Natural killer cell (primary cell): ENCODE data around the gene RUBCN. TPM values are rescaled to one million over a fixed set of nuclear protein-coding genes. Genes with fewer than 3 reads are reported as not detected.

Experiments
- ATAC-seq, 3 donors: fragments of 150-1000 bp in 2 of 3; fragments of 200-7000 bp in 1 of 3; cut with Tn5 transposase; 1 replicate in 1 of 3; 2 replicates in 2 of 3; pipeline ENCODE4 v1.10.0; 2021; ENCODE audit warnings: mild to moderate bottlenecking in 2 of 3, moderate library complexity in 2 of 3
- DNase-seq, 2 donors: peaks; one replicate each; pipeline versions ENCODE4 v3.0.0 to v3.0.0-alpha.2; 2013 to 2021; ENCODE audit warnings: mixed read lengths in 1 of 2
- H3K27ac ChIP-seq: one replicate; pipeline ENCODE4 v1.5.1; 2013; ENCODE audit warnings: mild to moderate bottlenecking, low read length
- H3K27me3 ChIP-seq: one replicate; pipeline ENCODE4 v1.6.1; 2013; ENCODE audit warnings: low read length; ENCODE audit not compliant: control insufficient read depth, insufficient read depth
- H3K36me3 ChIP-seq: one replicate; pipeline ENCODE4 v1.6.1; 2013; ENCODE audit warnings: low read length; ENCODE audit not compliant: control insufficient read depth, insufficient read depth
- H3K4me1 ChIP-seq: one replicate; pipeline ENCODE4 v1.6.1; 2013; ENCODE audit warnings: low read length; ENCODE audit not compliant: control insufficient read depth, insufficient read depth
- H3K4me3 ChIP-seq: one replicate; pipeline ENCODE4 v1.5.1; 2013; ENCODE audit warnings: low read length
- H3K9me3 ChIP-seq: one replicate; pipeline ENCODE4 v1.6.1; 2013; ENCODE audit warnings: low read length; ENCODE audit not compliant: control insufficient read depth, insufficient read depth
- H3K27ac Mint-ChIP-seq, 2 donors: one replicate each; pipeline ENCODE4 v1.8.0; 2022; ENCODE audit warnings: mild to moderate bottlenecking in 2 of 2, mixed read lengths in 2 of 2, moderate library complexity in 1 of 2
- H3K27me3 Mint-ChIP-seq, 2 donors: one replicate each; pipeline ENCODE4 v1.8.0; 2022; ENCODE audit warnings: low read depth in 2 of 2, mixed read lengths in 2 of 2
- H3K36me3 Mint-ChIP-seq: one replicate; pipeline ENCODE4 v1.8.0; 2022; ENCODE audit warnings: mixed read lengths
- H3K4me1 Mint-ChIP-seq, 2 donors: one replicate each; pipeline ENCODE4 v1.8.0; 2022; ENCODE audit warnings: mixed read lengths in 2 of 2
- H3K4me3 Mint-ChIP-seq: one replicate; pipeline ENCODE4 v1.8.0; 2022; ENCODE audit warnings: mild to moderate bottlenecking, moderate library complexity, mixed read lengths
- H3K9me3 Mint-ChIP-seq, 2 donors: one replicate each; pipeline ENCODE4 v1.8.0; 2022; ENCODE audit warnings: mixed read lengths in 2 of 2
- CTCF ChIP-seq: fragments of 200-600 bp; IDR thresholded peaks from one replicate; pipeline ENCODE4 v1.8.0; 2022; ENCODE audit warnings: antibody characterized with exemption
- WGBS: methylation state at CpG from one replicate; pipeline ENCODE4 v1.1.7; 2013; ENCODE audit warnings: missing lambda C conversion rate; ENCODE audit not compliant: insufficient coverage; 5-methylcytosine and 5-hydroxymethylcytosine counted together
- intact Hi-C: fragments of 100-400 bp; cut with micrococcal nuclease; formaldehyde crosslinking; loops from one replicate; pipeline ENCODE4 v1.14.2; 2022
- total RNA-seq, 4 donors: library from RNA; stranded (reverse); fragments of 120-200 nt in 1 of 4; gene quantifications; one replicate each; pipeline versions ENCODE4 v1.2.3 to v1.2.4, GENCODE V29; 2013 to 2022

RUBCN gene
- total RNA-seq, 3 donors from 2014 or later (not counting 1 experiment from before 2014, with no cell fraction given), result 51.2 to 58.5 (median 57.6) TPM

- Mint-ChIP-seq H3K9me3 (no peaks in the 10 kb centered on the region), H3K36me3 (peaks cover 32% of the 10 kb centered on the region), H3K4me1 (peaks cover 0 to 3% of the 10 kb centered on the region in 2 donors), H3K27ac (peak overlapping the region in 1 of 2 donors; percentile 24), H3K27me3 (no peaks in the 10 kb centered on the region), H3K4me3 (no peak overlapping the region)
- peaks cover 9% of the 10 kb centered on the region for H3K4me1 ChIP-seq
- H3K27me3 ChIP-seq, result no peaks in the 10 kb centered on the region
- no peaks in the 10 kb centered on the region for H3K9me3 ChIP-seq
- H3K27ac ChIP-seq, result no peak overlapping the region
- WGBS, result 99% methylated on average over 4 of the region's 4 CpGs
- no peak for TF ChIP-seq CTCF
- H3K4me3 ChIP-seq, result no peak overlapping the region
- ATAC-seq, result no peak
- DNase-seq, result no peak
- H3K36me3 ChIP-seq, result peaks cover 60% of the 10 kb centered on the region
- intact Hi-C loops, result no loop called here
These were observed 34.9 kb downstream of the RUBCN start for GRCh38 chr3:197701841-197702240.

- Mint-ChIP-seq H3K36me3 (peaks cover 39% of the 10 kb centered on the region), H3K27me3 (no peaks in the 10 kb centered on the region), H3K4me3 (no peak overlapping the region), H3K9me3 (no peaks in the 10 kb centered on the region), H3K4me1 (no peaks in the 10 kb centered on the region), H3K27ac (peak overlapping the region in 1 of 2 donors; percentile 57)
- intact Hi-C loops, result no loop called here
- WGBS, result 98% methylated on average over 7 of the region's 9 CpGs
- Histone ChIP-seq H3K36me3 (peaks cover 71% of the 10 kb centered on the region), H3K4me1 (no peaks in the 10 kb centered on the region), H3K4me3 (no peak overlapping the region), H3K9me3 (no peaks in the 10 kb centered on the region), H3K27me3 (no peaks in the 10 kb centered on the region), H3K27ac (no peak overlapping the region)
- no peak for TF ChIP-seq CTCF
- no peak for ATAC-seq
- DNase-seq, result no peak
These were observed 36.6 kb downstream of the RUBCN start for GRCh38 chr3:197700095-197700494.

- Mint-ChIP-seq H3K4me3 (no peak overlapping the region), H3K27ac (peak overlapping the region in 1 of 2 donors; percentile 14), H3K36me3 (peaks cover 43% of the 10 kb centered on the region), H3K9me3 (no peaks in the 10 kb centered on the region), H3K27me3 (no peaks in the 10 kb centered on the region), H3K4me1 (no peaks in the 10 kb centered on the region)
- no peak for ATAC-seq
- WGBS, result 97% methylated on average over 5 of the region's 6 CpGs
- Histone ChIP-seq H3K4me1 (no peaks in the 10 kb centered on the region), H3K4me3 (no peak overlapping the region), H3K27ac (no peak overlapping the region), H3K27me3 (no peaks in the 10 kb centered on the region), H3K9me3 (no peaks in the 10 kb centered on the region), H3K36me3 (peaks cover 72% of the 10 kb centered on the region)
- TF ChIP-seq CTCF, result no peak
- DNase-seq, result no peak
- intact Hi-C loops, result no loop called here
These were observed 39.3 kb downstream of the RUBCN start for GRCh38 chr3:197697355-197697754.

- Histone ChIP-seq H3K36me3 (peaks cover 72% of the 10 kb centered on the region), H3K27me3 (no peaks in the 10 kb centered on the region), H3K4me1 (no peaks in the 10 kb centered on the region), H3K27ac (no peak overlapping the region), H3K9me3 (no peaks in the 10 kb centered on the region), H3K4me3 (no peak overlapping the region)
- H3K4me3 Mint-ChIP-seq, result no peak overlapping the region
- DNase-seq (no peak), ATAC-seq (no peak)
- no peak for TF ChIP-seq CTCF
- H3K9me3 Mint-ChIP-seq, result no peaks in the 10 kb centered on the region
- H3K36me3 Mint-ChIP-seq, result peaks cover 45% of the 10 kb centered on the region
- no peaks in the 10 kb centered on the region for H3K4me1 Mint-ChIP-seq
- intact Hi-C loops, result no loop called here
- WGBS, result 98% methylated on average over 7 of the region's 7 CpGs
- H3K27me3 Mint-ChIP-seq, result no peaks in the 10 kb centered on the region
- no peak overlapping the region for H3K27ac Mint-ChIP-seq
These were observed 42.5 kb downstream of the RUBCN start for GRCh38 chr3:197694251-197694650.
